H9 (cell line): Measurements from ENCODE around the gene TTC28. TPM values are rescaled to one million over a fixed set of nuclear protein-coding genes. Genes with fewer than 3 reads are reported as not detected.
A peak's percentile ranks its signal among the peaks of the same experiment; 100 is the strongest.

Source experiments
- DNase-seq: peaks from one replicate; pipeline ENCODE4 v3.0.0-alpha.2; 2017
- H2AFZ ChIP-seq: one replicate; pipeline ENCODE4 v1.6.1; 2013; ENCODE audit warnings: mild to moderate bottlenecking, low read length, control low read depth, moderate library complexity
- H2AK5ac ChIP-seq: 2 replicates; pipeline ENCODE4 v1.6.1; 2013; ENCODE audit warnings: low read length, control low read depth, mixed read lengths; ENCODE audit not compliant: insufficient read length
- H2BK120ac ChIP-seq: one replicate; pipeline ENCODE4 v1.6.1; 2013; ENCODE audit warnings: low read depth, mild to moderate bottlenecking, low read length, control low read depth, inconsistent platforms; ENCODE audit not compliant: poor library complexity, severe bottlenecking
- H2BK12ac ChIP-seq: 2 replicates; pipeline ENCODE4 v1.6.1; 2013; ENCODE audit warnings: low read length, control low read depth, mixed read lengths, low read depth; ENCODE audit not compliant: insufficient read length
- H2BK15ac ChIP-seq: 2 replicates; pipeline ENCODE4 v1.6.1; 2013; ENCODE audit warnings: low read depth, low read length, control low read depth
- H2BK20ac ChIP-seq: one replicate; pipeline ENCODE4 v1.6.1; 2013; ENCODE audit warnings: low read depth, mild to moderate bottlenecking, low read length, control low read depth, inconsistent platforms; ENCODE audit not compliant: poor library complexity, severe bottlenecking
- H2BK5ac ChIP-seq: 2 replicates; pipeline ENCODE4 v1.6.1; 2013; ENCODE audit warnings: low read length, control low read depth, mixed read lengths; ENCODE audit not compliant: insufficient read length
- H3K14ac ChIP-seq: 2 replicates; pipeline ENCODE4 v1.6.1; 2013; ENCODE audit warnings: low read length, control low read depth; ENCODE audit not compliant: insufficient read depth
- H3K18ac ChIP-seq: 2 replicates; pipeline ENCODE4 v1.6.1; 2013; ENCODE audit warnings: low read depth, mild to moderate bottlenecking, mixed read lengths, low read length, control low read depth; ENCODE audit not compliant: insufficient read length
- H3K23ac ChIP-seq: 2 replicates; pipeline ENCODE4 v1.6.1; 2013; ENCODE audit warnings: low read length, control low read depth, mixed read lengths, low read depth; ENCODE audit not compliant: insufficient read length
- H3K23me2 ChIP-seq: 2 replicates; pipeline ENCODE4 v1.6.1; 2013; ENCODE audit warnings: low read depth, mild to moderate bottlenecking, mixed read lengths, low read length, control low read depth; ENCODE audit not compliant: insufficient read length, poor library complexity, severe bottlenecking
- H3K27ac ChIP-seq: 2 replicates; pipeline ENCODE4 v1.5.1; 2013; ENCODE audit warnings: low read length, control low read depth, mixed read lengths, low read depth; ENCODE audit not compliant: insufficient read length
- H3K27me3 ChIP-seq: 2 replicates; pipeline ENCODE4 v1.6.1; 2013; ENCODE audit warnings: low read length, control low read depth, inconsistent platforms; ENCODE audit not compliant: insufficient read depth
- H3K4ac ChIP-seq: 2 replicates; pipeline ENCODE4 v1.6.1; 2013; ENCODE audit warnings: low read depth, mild to moderate bottlenecking, control low read depth, inconsistent platforms, low read length, moderate library complexity
- H3K4me1 ChIP-seq: 2 replicates; pipeline ENCODE4 v1.6.1; 2013; ENCODE audit warnings: low read length, control low read depth, inconsistent platforms; ENCODE audit not compliant: insufficient read depth
- H3K4me2 ChIP-seq: 2 replicates; pipeline ENCODE4 v1.6.1; 2013; ENCODE audit warnings: low read length, control low read depth, mixed read lengths; ENCODE audit not compliant: insufficient read length, insufficient read depth
- H3K56ac ChIP-seq: 2 replicates; pipeline ENCODE4 v1.6.1; 2013; ENCODE audit warnings: low read depth, mild to moderate bottlenecking, mixed read lengths, low read length, control low read depth; ENCODE audit not compliant: insufficient read length
- H3K79me1 ChIP-seq: 2 replicates; pipeline ENCODE4 v1.6.1; 2013; ENCODE audit warnings: low read depth, mild to moderate bottlenecking, moderate library complexity, low read length, control low read depth, inconsistent platforms; ENCODE audit not compliant: insufficient read depth, poor library complexity, severe bottlenecking
- H3K79me2 ChIP-seq: 2 replicates; pipeline ENCODE4 v1.6.1; 2013; ENCODE audit warnings: low read length, control low read depth, inconsistent platforms; ENCODE audit not compliant: insufficient read depth
- H3K9ac ChIP-seq: 2 replicates; pipeline ENCODE4 v1.6.1; 2013; ENCODE audit warnings: low read length, control low read depth, mixed read lengths; ENCODE audit not compliant: insufficient read length; ENCODE audit errors: extremely low read depth
- H3K9me3 ChIP-seq: one replicate; pipeline ENCODE4 v1.6.1; 2013; ENCODE audit warnings: low read depth, low read length, inconsistent platforms; ENCODE audit not compliant: control insufficient read depth
- H3T11ph ChIP-seq: one replicate; pipeline ENCODE4 v1.6.1; 2013; ENCODE audit warnings: mild to moderate bottlenecking, low read length, control low read depth, inconsistent platforms
- H4K20me1 ChIP-seq: one replicate; pipeline ENCODE4 v1.6.1; 2013; ENCODE audit not compliant: control insufficient read depth, insufficient read length, insufficient read depth
- H4K5ac ChIP-seq: 2 replicates; pipeline ENCODE4 v1.6.1; 2013; ENCODE audit warnings: low read depth, mild to moderate bottlenecking, mixed read lengths, low read length, control low read depth; ENCODE audit not compliant: insufficient read length
- H4K8ac ChIP-seq: replicated peaks from 2 replicates; pipeline ENCODE4 v1.6.1; 2013; ENCODE audit warnings: low read length, control low read depth, mixed read lengths, low read depth; ENCODE audit not compliant: insufficient read length
- H4K91ac ChIP-seq: 2 replicates; pipeline ENCODE4 v1.6.1; 2013; ENCODE audit warnings: low read depth, mild to moderate bottlenecking, moderate library complexity, mixed read lengths, low read length, control low read depth; ENCODE audit not compliant: insufficient read length
- H3K27ac Mint-ChIP-seq, 3 experiments: 2 replicates in 2 of 3; 3 replicates in 1 of 3; pipeline ENCODE4 v1.8.0; 2020 to 2021; ENCODE audit warnings: mixed read lengths in 3 of 3, mild to moderate bottlenecking in 1 of 3, moderate library complexity in 1 of 3
- H3K27me3 Mint-ChIP-seq: 2 replicates; pipeline ENCODE4 v1.8.0; 2021; ENCODE audit warnings: low read depth, mild to moderate bottlenecking, moderate library complexity, mixed read lengths
- H3K36me3 Mint-ChIP-seq, 3 experiments: 2 replicates in 2 of 3; 3 replicates in 1 of 3; pipeline ENCODE4 v1.8.0; 2020 to 2021; ENCODE audit warnings: low read depth in 3 of 3, mixed read lengths in 3 of 3; ENCODE audit not compliant: insufficient read depth in 1 of 3
- H3K4me1 Mint-ChIP-seq, 2 experiments: 2 replicates each; pipeline ENCODE4 v1.8.0; 2020; ENCODE audit warnings: mixed read lengths in 2 of 2
- H3K4me3 Mint-ChIP-seq, 2 experiments: 2 replicates in 1 of 2; 3 replicates in 1 of 2; pipeline ENCODE4 v1.8.0; 2020 to 2021; ENCODE audit warnings: mild to moderate bottlenecking in 2 of 2, mixed read lengths in 2 of 2, moderate library complexity in 1 of 2
- H3K9me3 Mint-ChIP-seq, 2 experiments: 2 replicates in 1 of 2; 3 replicates in 1 of 2; pipeline ENCODE4 v1.8.0; 2020; ENCODE audit warnings: mild to moderate bottlenecking in 2 of 2, mixed read lengths in 2 of 2, moderate library complexity in 1 of 2
- WGBS: extraction: QIAGEN DNeasy Blood & Tissue Kit; methylation state at CpG from one replicate; pipeline ENCODE4 v1.1.7; 2013; ENCODE audit warnings: missing lambda C conversion rate, low lambda C conversion rate, mixed read lengths; ENCODE audit not compliant: insufficient read length; ENCODE audit errors: extremely low coverage; 5-methylcytosine and 5-hydroxymethylcytosine counted together
- total RNA-seq: library from RNA; stranded (reverse); gene quantifications from 2 replicates; pipeline ENCODE4 v1.2.1, GENCODE V29; 2021
- TF ChIP-seq, protein P1 (sequence below): fragments of 200-600 bp; sonication (generic); conservative IDR thresholded peaks from 3 replicates; pipeline ENCODE4 v1.8.0; 2021; ENCODE audit warnings: antibody characterized with exemption, mild to moderate bottlenecking

Gene TTC28
- total RNA-seq, 1 experiment from 2014 or later, result 13.6 TPM

DNA sequence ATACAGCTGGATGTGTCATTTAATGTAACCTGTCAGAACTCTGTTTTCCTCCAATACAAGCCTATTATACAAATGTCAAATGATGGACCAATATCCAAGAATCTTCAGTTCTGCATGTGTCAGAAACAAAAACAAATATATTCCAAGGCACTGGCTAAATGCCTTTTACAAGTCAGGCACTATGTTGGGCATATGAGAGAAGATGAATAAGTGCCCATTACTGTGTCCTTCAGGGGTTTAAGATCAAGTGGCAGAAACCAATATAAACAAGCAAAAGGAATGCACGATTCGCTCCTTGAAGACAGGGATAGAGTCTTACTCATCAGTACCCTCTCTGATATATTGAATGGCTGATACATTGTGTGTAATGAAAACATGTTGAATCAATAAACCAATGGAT is 254.4 kb downstream of the TTC28 start:
- Histone ChIP-seq H3K9me3 (no peaks in the 10 kb centered on the region), H3K4me1 (no peaks in the 10 kb centered on the region; the same call in 1 of the 2 replicates), H3K18ac (no peak overlapping the region), H3K9ac (no peak overlapping the region), H2AFZ (no peak overlapping the region), H2BK120ac (no peak overlapping the region), H3K27ac (no peak overlapping the region), H3K79me2 (no peaks in the 10 kb centered on the region), H3K23ac (no peak overlapping the region), H3K56ac (no peak overlapping the region), H3K23me2 (no peaks in the 10 kb centered on the region), H4K8ac (no peak overlapping the region), H2AK5ac (no peak overlapping the region), H2BK20ac (no peak overlapping the region), H4K20me1 (no peaks in the 10 kb centered on the region), H2BK12ac (no peak overlapping the region), H3K27me3 (no peaks in the 10 kb centered on the region), H3K4me2 (no peak overlapping the region), H2BK5ac (no peak overlapping the region), H3K14ac (no peak overlapping the region), H2BK15ac (no peak overlapping the region), H4K5ac (no peak overlapping the region), H4K91ac (no peak overlapping the region), H3T11ph (no peak overlapping the region), H3K79me1 (no peaks in the 10 kb centered on the region), H3K4ac (no peak overlapping the region)
- Mint-ChIP-seq H3K9me3 (no peaks in the 10 kb centered on the region; a peak in 1 of 5 replicates), H3K4me1 (peaks cover 14 to 21% of the 10 kb centered on the region in 2 experiments), H3K27ac (peak overlapping the region in 1 of 3 experiments; percentile 72; a peak in 1 of 7 replicates), H3K36me3 (no peaks in the 10 kb centered on the region), H3K27me3 (no peaks in the 10 kb centered on the region), H3K4me3 (no peak overlapping the region)
- DNase-seq, result no peak
- WGBS, result no CpG with 5 or more reads among the region's 2 CpGs
- TF ChIP-seq, protein P1, sequence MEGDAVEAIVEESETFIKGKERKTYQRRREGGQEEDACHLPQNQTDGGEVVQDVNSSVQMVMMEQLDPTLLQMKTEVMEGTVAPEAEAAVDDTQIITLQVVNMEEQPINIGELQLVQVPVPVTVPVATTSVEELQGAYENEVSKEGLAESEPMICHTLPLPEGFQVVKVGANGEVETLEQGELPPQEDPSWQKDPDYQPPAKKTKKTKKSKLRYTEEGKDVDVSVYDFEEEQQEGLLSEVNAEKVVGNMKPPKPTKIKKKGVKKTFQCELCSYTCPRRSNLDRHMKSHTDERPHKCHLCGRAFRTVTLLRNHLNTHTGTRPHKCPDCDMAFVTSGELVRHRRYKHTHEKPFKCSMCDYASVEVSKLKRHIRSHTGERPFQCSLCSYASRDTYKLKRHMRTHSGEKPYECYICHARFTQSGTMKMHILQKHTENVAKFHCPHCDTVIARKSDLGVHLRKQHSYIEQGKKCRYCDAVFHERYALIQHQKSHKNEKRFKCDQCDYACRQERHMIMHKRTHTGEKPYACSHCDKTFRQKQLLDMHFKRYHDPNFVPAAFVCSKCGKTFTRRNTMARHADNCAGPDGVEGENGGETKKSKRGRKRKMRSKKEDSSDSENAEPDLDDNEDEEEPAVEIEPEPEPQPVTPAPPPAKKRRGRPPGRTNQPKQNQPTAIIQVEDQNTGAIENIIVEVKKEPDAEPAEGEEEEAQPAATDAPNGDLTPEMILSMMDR, result no peak
